Panc1 (cell line): Measurements from ENCODE around the gene RBX1. TPM values are rescaled to one million over a fixed set of nuclear protein-coding genes. Genes with fewer than 3 reads are reported as not detected.

Experiments
- ATAC-seq: fragments of 200-7000 bp; cut with Tn5 transposase; 2 replicates; pipeline ENCODE4 v1.9.1; 2020; ENCODE audit warnings: mild to moderate bottlenecking, moderate library complexity
- BruUV-seq: library from RNA; stranded (reverse); fragments of 400-500 nt; replicated peaks from 2 replicates; lab custom pipeline; 2021; lab: Mats Ljungman, UMichigan
- CTCF ChIA-PET: fragments of 300-600 bp; sonication (Branson Sonifier 250); formaldehyde crosslinking; loops from one replicate; lab custom pipeline; 2022; ENCODE audit warnings: antibody characterized with exemption; lab: Charles Lee
- POLR2A ChIA-PET: fragments of 300-600 bp; sonication (Branson Sonifier 250); formaldehyde crosslinking; loops from one replicate; lab custom pipeline; 2022; ENCODE audit warnings: antibody characterized with exemption; lab: Charles Lee
- DNase-seq: peaks from one replicate; pipeline ENCODE4 v3.0.0-alpha.2; 2010; ENCODE audit warnings: low read depth, low spot score
- H3K27ac ChIP-seq: 2 replicates; pipeline ENCODE4 v1.5.1; 2011; ENCODE audit warnings: mild to moderate bottlenecking, low read length, inconsistent platforms
- H3K27me3 ChIP-seq: fragments of 200-500 bp; sonication (Bioruptor generic); 2 replicates; pipeline ENCODE4 v1.6.0; 2014; ENCODE audit warnings: low read length, inconsistent platforms; ENCODE audit not compliant: control insufficient read depth, insufficient read depth
- H3K36me3 ChIP-seq: fragments of 200-500 bp; sonication (Bioruptor generic); 2 replicates; pipeline ENCODE4 v1.5.1; 2014; ENCODE audit warnings: inconsistent platforms, mild to moderate bottlenecking, low read length, moderate library complexity; ENCODE audit not compliant: control insufficient read depth, insufficient read depth
- H3K4me1 ChIP-seq: 2 replicates; pipeline ENCODE4 v1.5.1; 2011; ENCODE audit warnings: inconsistent platforms, mild to moderate bottlenecking, low read length, moderate library complexity; ENCODE audit not compliant: control insufficient read depth, insufficient read depth
- H3K4me3 ChIP-seq, 2 experiments: 2 replicates each; pipeline ENCODE4 v1.5.1; 2011 to 2012; ENCODE audit warnings: low read depth in 2 of 2, low read length in 2 of 2, mild to moderate bottlenecking in 2 of 2, inconsistent platforms in 1 of 2, moderate library complexity in 1 of 2
- H3K9me3 ChIP-seq: fragments of 200-500 bp; sonication (Bioruptor generic); 2 replicates; pipeline ENCODE4 v1.5.1; 2014; ENCODE audit warnings: low read depth, mild to moderate bottlenecking, inconsistent platforms, low read length, moderate library complexity; ENCODE audit not compliant: control insufficient read depth, insufficient read depth
- CTCF ChIP-seq: fragments of 450-650 bp; IDR thresholded peaks from 2 replicates; pipeline ENCODE4 v1.5.1; 2017; ENCODE audit warnings: mild to moderate bottlenecking
- POLR2AphosphoS5 ChIP-seq: IDR thresholded peaks from 2 replicates; pipeline ENCODE4 v1.6.1; 2012; ENCODE audit warnings: mild to moderate bottlenecking, low read depth, low read length, moderate library complexity
- REST ChIP-seq, 2 experiments: IDR thresholded peaks; 2 replicates each; pipeline ENCODE4 v1.6.1; 2011 to 2012; ENCODE audit warnings: low read depth in 2 of 2, control low read depth in 1 of 2, low read length in 1 of 2, mild to moderate bottlenecking in 1 of 2, moderate library complexity in 1 of 2; ENCODE audit not compliant: insufficient read depth in 1 of 2
- SIN3A ChIP-seq: IDR thresholded peaks from 2 replicates; pipeline ENCODE4 v1.6.1; 2012; ENCODE audit warnings: low read depth, mild to moderate bottlenecking, low read length, moderate library complexity, borderline replicate concordance; ENCODE audit not compliant: insufficient read depth
- TCF7L2 ChIP-seq: IDR thresholded peaks from 2 replicates; pipeline ENCODE4 v1.6.1; 2011; ENCODE audit warnings: mild to moderate bottlenecking, low read depth, low read length, inconsistent platforms
- in situ Hi-C: cut with HindIII; loops from 2 replicates; pipeline ENCODE4 v1.10.0; 2016; ENCODE audit warnings: low sequenced_read_pairs, low pct_unique_long_range_greater_than_20kb
- intact Hi-C: fragments of 100-400 bp; cut with micrococcal nuclease; formaldehyde crosslinking; loops from one replicate; pipeline ENCODE4 v1.10.0; 2022; ENCODE audit not compliant: unreplicated experiment
- total RNA-seq: library from RNA; stranded (reverse); gene quantifications from one replicate; pipeline ENCODE4 v1.2.1, GENCODE V29; 2021; ENCODE audit not compliant: unreplicated experiment

RBX1 gene
- total RNA-seq, 1 experiment from 2014 or later, result 50.7 TPM

DNA sequence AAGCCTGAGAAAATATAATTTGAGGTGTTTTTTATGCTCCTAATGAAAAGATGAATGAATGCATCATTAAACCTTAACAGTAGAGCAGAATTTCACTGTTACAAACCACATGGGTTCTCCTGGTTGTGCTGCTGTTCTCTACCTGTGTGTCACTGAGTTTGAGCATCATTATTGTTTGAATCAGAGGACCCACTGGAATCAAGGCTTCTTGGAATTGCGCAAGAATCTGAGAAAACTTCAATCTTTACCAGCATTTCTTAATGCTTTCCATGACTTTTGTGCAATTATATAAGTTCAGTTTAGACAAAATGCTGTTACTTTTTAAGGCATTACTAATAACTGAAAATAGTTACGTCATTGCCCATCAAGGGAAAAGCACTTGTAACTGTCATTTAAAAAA lies 18.8 kb upstream of the RBX1 start:
- Histone ChIP-seq H3K27me3 (no peaks in the 10 kb centered on the region), H3K9me3 (no peaks in the 10 kb centered on the region), H3K36me3 (no peaks in the 10 kb centered on the region), H3K27ac (no peak overlapping the region), H3K4me3 (no peak overlapping the region), H3K4me1 (no peaks in the 10 kb centered on the region)
- TF ChIP-seq TCF7L2 (no peak), REST (IDR thresholded peaks at IDR 0.05; ENCODE audit: insufficient read depth in 1 of 2, low read depth in 2 of 2, low read length in 1 of 2) (no peak), POLR2AphosphoS5 (no peak), CTCF (no peak), SIN3A (no peak)
- ATAC-seq, result no peak
- BruUV-seq, result no TSS peak
- ChIA-PET CTCF (no interaction called here), POLR2A (no interaction called here)
- DNase-seq, result no peak
- in situ Hi-C loops (no loop called here), intact Hi-C loops (no loop called here)

DNA sequence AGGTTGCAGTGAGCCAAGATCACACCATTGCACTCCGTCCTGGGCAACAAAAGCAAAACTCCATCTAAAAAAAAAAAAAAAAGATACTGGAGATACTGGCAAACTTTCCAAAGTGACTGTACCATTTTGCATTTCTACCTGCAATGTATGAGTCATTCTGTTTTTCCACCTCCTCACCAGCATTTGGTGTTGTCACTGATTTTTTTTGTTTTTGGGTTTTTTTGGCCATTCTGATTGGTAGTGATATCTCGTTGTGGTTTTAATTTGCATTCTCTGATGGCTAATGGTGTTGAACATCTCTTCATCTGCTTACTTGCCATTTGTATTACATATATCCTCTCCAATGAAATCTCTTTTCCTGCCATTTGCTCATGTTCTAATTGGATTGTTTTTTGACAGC lies 12.0 kb upstream of the RBX1 start:
- no peak overlapping the region for H3K4me3 ChIP-seq
- no peaks in the 10 kb centered on the region for H3K36me3 ChIP-seq
- no peak for ATAC-seq
- no peak overlapping the region for H3K27ac ChIP-seq
- no TSS peak for BruUV-seq
- DNase-seq, result no peak
- H3K27me3 ChIP-seq, result no peaks in the 10 kb centered on the region
- no peak for TF ChIP-seq TCF7L2
- TF ChIP-seq POLR2AphosphoS5, result no peak
- no peak for TF ChIP-seq CTCF
- TF ChIP-seq REST (IDR thresholded peaks at IDR 0.05; ENCODE audit: insufficient read depth in 1 of 2, low read depth in 2 of 2, low read length in 1 of 2), result no peak
- TF ChIP-seq SIN3A, result no peak
- ChIA-PET POLR2A (interaction anchor here (0.6 kb wide), 1 partner anchor 154 kb away, joined by 6 read pairs; no protein-coding TSS in a partner anchor), CTCF (no interaction called here)
- no peaks in the 10 kb centered on the region for H3K4me1 ChIP-seq
- H3K9me3 ChIP-seq, result no peaks in the 10 kb centered on the region
- in situ Hi-C loops (no loop called here), intact Hi-C loops (no loop called here)
